Central memory CD8-positive, alpha-beta T cell (primary cell): Measurements from ENCODE around the gene SH2D3A.
A peak's percentile ranks its signal among the peaks of the same experiment; 100 is the strongest.

Experiments
- ATAC-seq: fragments of 150-1000 bp; cut with Tn5 transposase; replicated peaks from 2 replicates; pipeline ENCODE4 v1.10.0; 2022; ENCODE audit warnings: mild to moderate bottlenecking, moderate FRiP score, moderate number of reproducible peaks; ENCODE audit not compliant: poor library complexity, severe bottlenecking; ENCODE audit errors: extremely low read depth
- DNase-seq, 2 donors: peaks; one replicate each; pipeline ENCODE4 v3.0.0; 2021; ENCODE audit warnings: low spot score in 2 of 2
- H3K27ac Mint-ChIP-seq: one replicate; pipeline ENCODE4 v1.8.0; 2022; ENCODE audit warnings: low read depth, mild to moderate bottlenecking, moderate library complexity, mixed read lengths
- H3K27me3 Mint-ChIP-seq: one replicate; pipeline ENCODE4 v1.8.0; 2022; ENCODE audit warnings: mixed read lengths
- H3K36me3 Mint-ChIP-seq: one replicate; pipeline ENCODE4 v1.8.0; 2022; ENCODE audit warnings: mild to moderate bottlenecking, moderate library complexity, mixed read lengths; ENCODE audit not compliant: insufficient read depth
- H3K4me1 Mint-ChIP-seq: one replicate; pipeline ENCODE4 v1.8.0; 2022; ENCODE audit warnings: mixed read lengths
- H3K4me3 Mint-ChIP-seq: one replicate; pipeline ENCODE4 v1.8.0; 2022; ENCODE audit warnings: mild to moderate bottlenecking, moderate library complexity, mixed read lengths
- H3K9me3 Mint-ChIP-seq: one replicate; pipeline ENCODE4 v1.8.0; 2022; ENCODE audit warnings: mixed read lengths

SH2D3A gene

DNA sequence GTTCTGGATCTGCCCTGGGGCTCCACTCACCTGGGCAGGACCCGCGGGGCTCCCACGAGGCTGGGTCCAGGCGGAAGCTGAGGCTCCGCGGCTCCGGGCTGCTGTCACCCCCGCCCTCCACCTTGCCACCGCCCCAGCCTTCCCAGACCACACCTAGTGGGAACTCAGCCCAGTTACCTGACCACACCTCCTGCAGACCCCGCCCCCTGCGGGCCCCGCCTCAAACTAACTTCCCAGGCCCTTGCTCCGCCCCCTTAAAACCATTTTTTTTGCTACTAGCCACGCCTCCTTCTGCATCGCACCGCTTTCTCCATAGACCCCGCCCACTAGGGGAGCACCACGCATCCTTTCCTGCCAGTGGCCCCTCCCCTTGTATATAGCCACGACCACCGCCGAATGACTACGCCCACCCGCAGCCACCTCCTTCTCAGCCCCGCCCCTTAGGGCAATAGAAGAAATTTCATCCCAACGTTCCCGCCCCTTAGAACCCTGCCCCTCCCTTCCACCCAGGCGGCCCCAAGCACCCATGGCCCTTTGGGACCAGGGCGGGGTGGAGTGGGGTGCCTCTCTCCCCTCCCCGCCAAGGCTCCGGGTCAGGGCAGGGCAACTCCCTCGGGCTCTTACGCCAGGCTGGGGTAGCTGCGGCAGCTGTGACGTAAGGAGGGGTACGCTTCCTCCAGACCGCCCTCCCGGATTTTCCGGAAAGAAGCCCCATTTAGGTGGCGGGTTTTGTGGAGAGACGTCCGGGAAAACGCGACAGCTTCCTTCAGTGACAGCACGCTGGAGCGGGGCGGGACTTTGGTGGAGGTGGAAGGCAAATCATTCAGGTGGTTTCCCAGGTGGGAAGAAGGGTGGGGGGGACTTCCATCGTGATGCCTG lies at the start of gene SH2D3A:
TSS of gene SH2D3A (minus strand) at position 79 of the 879 bp plus-strand sequence. CDS start 3,687 bp downstream, outside the sequence.
- H3K4me3 Mint-ChIP-seq, result peak within 1 kb of the TSS; percentile 84
- DNase-seq, result peak; percentile 91 to 93
- H3K9me3 Mint-ChIP-seq, result no peaks in the 10 kb centered on the region
- peak within 1 kb of the TSS; percentile 74 for H3K27ac Mint-ChIP-seq
- peaks cover 11% of the 10 kb centered on the region for H3K36me3 Mint-ChIP-seq
- peaks cover 38% of the 10 kb centered on the region for H3K4me1 Mint-ChIP-seq
- ATAC-seq, result peak; percentile 64
- no peaks in the 10 kb centered on the region for H3K27me3 Mint-ChIP-seq

DNA sequence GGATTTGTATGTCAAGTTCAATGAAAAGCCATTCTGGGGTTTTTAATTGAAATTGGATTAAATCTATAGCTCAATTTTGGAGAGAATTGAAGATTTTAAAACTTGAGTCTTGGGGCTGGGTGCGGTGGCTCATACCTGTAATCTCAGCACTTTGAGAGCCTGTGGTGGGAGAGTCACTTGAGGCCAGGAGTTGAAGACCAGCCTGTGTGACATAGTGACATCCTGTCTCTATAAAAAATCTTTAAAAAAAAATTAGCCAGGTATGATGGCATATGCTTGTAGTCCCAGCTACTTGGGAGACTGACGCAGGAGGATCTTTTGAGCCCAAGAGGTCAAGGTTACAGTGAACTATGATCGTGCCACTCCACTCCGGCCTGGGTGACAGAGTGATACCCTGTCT lies 46.4 kb upstream of the SH2D3A start:
- H3K4me3 Mint-ChIP-seq, result no peak overlapping the region
- no peaks in the 10 kb centered on the region for H3K27me3 Mint-ChIP-seq
- ATAC-seq (no peak), DNase-seq (no peak)
- peaks cover 12% of the 10 kb centered on the region for H3K36me3 Mint-ChIP-seq
- H3K9me3 Mint-ChIP-seq, result no peaks in the 10 kb centered on the region
- H3K4me1 Mint-ChIP-seq, result peaks cover 61% of the 10 kb centered on the region
- H3K27ac Mint-ChIP-seq, result peak overlapping the region; percentile 71

DNA sequence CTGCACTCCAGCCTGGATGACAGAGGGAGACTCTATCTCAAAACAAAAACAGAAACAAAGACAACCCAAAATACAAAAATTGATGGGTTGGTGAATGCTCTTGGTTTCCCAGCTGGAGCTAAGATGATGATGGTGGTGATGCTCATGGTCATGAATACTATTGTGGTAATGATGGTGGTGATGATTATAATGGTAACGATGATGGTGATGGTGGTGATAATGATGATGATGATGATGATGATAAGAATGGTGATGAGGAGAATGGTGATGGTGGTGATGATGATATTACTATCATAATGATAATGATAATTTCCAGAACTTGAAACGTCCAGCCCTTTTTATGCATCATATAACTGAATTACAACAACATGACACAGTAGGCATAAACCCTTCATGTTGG lies 45.4 kb upstream of the SH2D3A start:
- ATAC-seq, result no peak
- Mint-ChIP-seq H3K9me3 (no peaks in the 10 kb centered on the region), H3K27ac (peak overlapping the region; percentile 71), H3K4me1 (peaks cover 58% of the 10 kb centered on the region), H3K27me3 (no peaks in the 10 kb centered on the region), H3K4me3 (no peak overlapping the region), H3K36me3 (peaks cover 12% of the 10 kb centered on the region)
- no peak for DNase-seq

DNA sequence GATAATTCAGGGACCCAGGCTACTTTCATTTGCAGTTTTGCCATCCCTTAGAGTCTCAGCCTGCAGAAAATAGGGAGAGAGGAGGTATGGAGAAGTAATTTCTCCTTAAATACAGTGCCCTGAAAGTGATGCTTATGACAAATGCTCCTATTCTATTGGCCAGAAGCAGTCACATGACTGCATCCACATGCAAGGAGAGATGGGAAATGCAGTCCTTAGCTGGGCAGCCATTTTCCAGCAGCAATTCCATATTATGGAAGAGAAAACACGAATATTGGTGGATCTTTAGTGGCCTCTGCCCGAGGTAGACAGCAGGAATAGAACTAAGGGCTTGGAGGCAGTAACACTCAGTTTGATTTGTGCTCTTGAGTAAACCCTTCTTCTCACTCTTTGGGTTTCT lies 44.7 kb upstream of the SH2D3A start:
- H3K27me3 Mint-ChIP-seq, result no peaks in the 10 kb centered on the region
- DNase-seq (no peak), ATAC-seq (no peak)
- peaks cover 14% of the 10 kb centered on the region for H3K36me3 Mint-ChIP-seq
- H3K4me3 Mint-ChIP-seq, result no peak overlapping the region
- no peaks in the 10 kb centered on the region for H3K9me3 Mint-ChIP-seq
- H3K27ac Mint-ChIP-seq, result peak overlapping the region; percentile 71
- H3K4me1 Mint-ChIP-seq, result peaks cover 57% of the 10 kb centered on the region

DNA sequence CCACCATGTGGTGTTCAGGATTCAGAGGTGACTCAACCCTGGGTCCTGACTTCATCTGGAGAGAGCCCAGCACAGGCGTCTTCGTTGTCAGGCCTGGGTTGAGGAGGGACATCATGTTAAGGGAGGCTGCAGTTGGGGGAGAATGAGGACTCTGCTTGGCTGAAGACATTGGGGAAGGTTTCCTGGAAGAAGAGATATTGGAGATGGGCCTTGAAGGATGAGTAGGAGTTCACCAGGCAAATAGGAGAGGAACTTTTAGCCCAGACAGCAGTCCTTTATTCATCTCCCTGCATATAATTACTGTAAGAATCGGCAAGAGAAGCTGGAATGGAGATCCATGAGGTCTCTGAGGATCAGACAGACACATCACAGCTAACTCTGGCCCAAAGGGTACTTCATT lies 44.1 kb upstream of the SH2D3A start:
- Mint-ChIP-seq H3K4me3 (no peak overlapping the region), H3K9me3 (no peaks in the 10 kb centered on the region), H3K4me1 (peaks cover 60% of the 10 kb centered on the region), H3K27me3 (no peaks in the 10 kb centered on the region), H3K27ac (no peak overlapping the region), H3K36me3 (peaks cover 13% of the 10 kb centered on the region)
- ATAC-seq (no peak), DNase-seq (no peak)

DNA sequence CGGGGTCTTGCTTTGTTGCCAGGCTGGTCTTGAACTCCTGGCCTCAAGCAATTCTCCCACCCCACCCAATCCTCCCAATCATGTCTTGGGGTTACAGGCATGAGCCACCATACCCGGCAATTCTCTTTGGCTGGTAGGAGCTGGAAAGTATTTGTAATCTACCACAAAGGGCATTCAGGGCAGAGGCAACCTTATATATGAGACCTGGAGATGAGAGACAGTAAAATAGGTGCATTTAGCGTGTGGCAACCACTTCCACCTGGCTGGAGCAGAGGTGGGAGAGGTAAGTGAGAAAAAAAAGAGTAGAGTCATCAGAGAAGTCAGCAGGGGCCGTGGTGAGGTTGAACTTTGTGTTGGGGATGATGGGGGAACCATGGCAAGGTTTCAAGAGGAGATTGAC lies 42.0 kb upstream of the SH2D3A start:
- Mint-ChIP-seq H3K27ac (peak overlapping the region; percentile 8), H3K9me3 (no peaks in the 10 kb centered on the region), H3K4me1 (peaks cover 61% of the 10 kb centered on the region), H3K36me3 (peaks cover 12% of the 10 kb centered on the region), H3K4me3 (peak overlapping the region; percentile 8), H3K27me3 (no peaks in the 10 kb centered on the region)
- ATAC-seq (no peak), DNase-seq (no peak)

DNA sequence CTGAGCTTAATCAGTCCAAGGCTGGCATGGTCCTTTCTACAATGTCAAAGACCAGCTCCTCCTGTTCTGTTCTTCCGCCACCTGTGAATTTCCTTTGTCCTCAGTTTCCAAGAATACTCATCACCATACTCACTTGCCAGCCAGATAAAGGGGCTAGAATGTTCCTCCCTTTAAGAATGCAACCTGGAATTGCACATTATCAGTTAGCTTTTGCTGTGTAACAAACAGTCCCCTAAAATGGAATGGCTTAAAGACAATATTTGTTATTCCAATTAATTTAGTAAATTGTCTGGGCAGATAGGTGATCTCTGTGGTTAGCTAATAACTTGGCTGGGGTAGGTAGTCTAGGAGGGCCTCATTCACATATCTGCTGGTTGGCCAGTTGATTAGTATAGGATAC lies 41.3 kb upstream of the SH2D3A start:
- no peak for DNase-seq
- Mint-ChIP-seq H3K36me3 (peaks cover 12% of the 10 kb centered on the region), H3K27ac (no peak overlapping the region), H3K4me3 (no peak overlapping the region), H3K4me1 (peaks cover 63% of the 10 kb centered on the region), H3K9me3 (no peaks in the 10 kb centered on the region), H3K27me3 (no peaks in the 10 kb centered on the region)
- ATAC-seq, result no peak

DNA sequence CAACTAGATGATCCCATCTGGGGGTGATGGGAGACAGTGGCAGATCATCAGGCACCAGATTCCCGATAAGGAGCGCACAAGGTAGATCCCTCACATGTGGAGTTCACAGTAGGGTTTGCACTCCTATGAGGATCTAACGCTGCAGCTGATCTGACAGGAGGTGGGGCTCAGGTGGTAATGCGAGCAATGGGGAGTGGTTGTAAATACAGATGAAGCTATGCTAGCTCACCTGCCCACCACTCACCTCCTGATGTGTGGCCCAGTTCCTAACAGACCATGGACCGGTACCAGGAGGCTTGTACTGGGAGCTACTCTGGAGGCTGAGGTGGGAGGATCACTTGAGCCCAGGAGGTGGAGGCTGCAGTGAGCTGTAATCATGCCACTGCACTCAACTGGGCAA lies 40.1 kb upstream of the SH2D3A start:
- H3K27me3 Mint-ChIP-seq, result no peaks in the 10 kb centered on the region
- H3K4me1 Mint-ChIP-seq, result peaks cover 68% of the 10 kb centered on the region
- peak overlapping the region; percentile 25 for H3K27ac Mint-ChIP-seq
- DNase-seq, result no peak
- no peak overlapping the region for H3K4me3 Mint-ChIP-seq
- H3K9me3 Mint-ChIP-seq, result no peaks in the 10 kb centered on the region
- ATAC-seq, result no peak
- peaks cover 14% of the 10 kb centered on the region for H3K36me3 Mint-ChIP-seq

DNA sequence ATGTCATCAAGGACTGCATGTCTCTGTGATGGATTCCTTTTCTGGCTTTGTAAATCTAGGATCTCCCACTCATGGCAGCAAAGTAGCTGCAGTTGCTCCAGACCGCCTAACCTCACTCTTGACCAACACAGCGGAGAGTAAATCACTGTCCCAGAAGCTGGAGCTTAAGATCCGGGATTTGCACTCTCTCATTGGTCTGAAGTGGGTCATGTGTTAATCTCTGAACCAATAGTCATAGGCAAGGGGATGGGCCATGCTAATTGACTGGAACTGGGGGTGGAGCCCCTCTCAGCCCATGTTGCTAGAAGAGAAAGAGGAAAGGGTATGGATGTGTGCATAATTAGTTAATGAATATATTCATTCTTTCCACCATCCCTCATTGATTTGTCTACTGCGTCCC lies 39.3 kb upstream of the SH2D3A start:
- DNase-seq, result no peak
- H3K27ac Mint-ChIP-seq, result peak overlapping the region; percentile 25

DNA sequence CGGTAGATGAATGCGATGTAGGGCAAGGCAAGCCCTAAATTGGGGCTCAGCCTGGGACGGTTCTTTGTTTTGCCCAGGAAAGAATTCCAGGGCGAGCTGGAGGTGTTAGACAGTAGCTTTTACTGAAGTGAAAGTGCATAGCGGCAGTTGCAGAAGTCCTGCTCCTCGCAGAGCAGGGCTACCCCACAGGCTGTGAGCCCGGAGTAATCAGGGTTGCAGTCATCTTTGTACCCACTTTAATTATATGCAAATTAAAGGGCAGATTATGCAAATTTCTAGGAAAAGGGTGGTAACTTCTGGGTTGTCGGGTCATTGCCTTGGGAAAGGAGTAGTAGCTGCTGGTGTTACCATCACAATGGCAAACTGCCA lies 35.8 kb upstream of the SH2D3A start:
- DNase-seq (no peak), ATAC-seq (no peak)
- H3K27me3 Mint-ChIP-seq, result no peaks in the 10 kb centered on the region
- H3K4me3 Mint-ChIP-seq, result peak overlapping the region; percentile 85
- H3K27ac Mint-ChIP-seq, result peak overlapping the region; percentile 92
- H3K9me3 Mint-ChIP-seq, result no peaks in the 10 kb centered on the region
- peaks cover 13% of the 10 kb centered on the region for H3K36me3 Mint-ChIP-seq
- peaks cover 66% of the 10 kb centered on the region for H3K4me1 Mint-ChIP-seq

More for the DNA sequence above, 39.3 kb upstream of the SH2D3A start:
- no peaks in the 10 kb centered on the region for H3K27me3 Mint-ChIP-seq
- no peak overlapping the region for H3K4me3 Mint-ChIP-seq
- H3K36me3 Mint-ChIP-seq, result peaks cover 15% of the 10 kb centered on the region
- H3K4me1 Mint-ChIP-seq, result peaks cover 69% of the 10 kb centered on the region
- no peaks in the 10 kb centered on the region for H3K9me3 Mint-ChIP-seq
- no peak for ATAC-seq

DNA sequence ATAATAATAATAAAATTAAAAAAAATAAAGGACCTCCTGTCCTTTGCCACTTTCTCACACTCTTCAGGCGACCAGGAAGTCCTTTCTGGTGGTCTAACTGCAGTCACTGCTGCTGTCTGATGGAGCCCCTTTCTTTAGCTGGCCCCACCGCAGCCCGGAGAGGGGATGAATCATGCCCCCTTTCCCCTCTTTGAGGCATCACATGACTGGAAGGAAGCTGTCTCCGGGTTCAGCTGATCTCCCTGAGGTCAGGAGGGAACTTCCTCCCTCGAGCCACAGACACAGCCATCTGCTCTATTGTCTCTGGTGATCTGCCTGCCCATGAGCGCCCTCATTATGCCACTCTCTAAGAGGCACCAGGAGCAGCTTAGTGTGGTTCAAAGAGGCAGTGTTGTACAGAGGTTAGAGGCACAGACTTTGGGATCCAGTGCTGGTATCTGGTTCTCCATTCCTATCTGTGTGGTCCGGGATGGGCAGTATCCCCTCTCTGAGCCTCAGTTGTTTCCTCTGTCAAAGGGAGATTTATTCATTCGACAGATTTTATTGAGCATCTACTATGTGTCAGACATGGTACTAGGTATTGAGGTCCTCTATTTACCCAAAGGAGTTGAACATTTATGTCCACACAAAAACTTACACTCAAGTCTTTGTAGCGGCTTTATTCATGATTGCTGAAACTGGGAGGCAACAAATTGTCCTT lies 35.3 kb upstream of the SH2D3A start:
- Mint-ChIP-seq H3K4me1 (peaks cover 66% of the 10 kb centered on the region), H3K9me3 (no peaks in the 10 kb centered on the region), H3K36me3 (peaks cover 15% of the 10 kb centered on the region), H3K27me3 (no peaks in the 10 kb centered on the region), H3K27ac (peak overlapping the region; percentile 92), H3K4me3 (peak overlapping the region; percentile 85)
- DNase-seq, result peak; percentile 37 to 60
- ATAC-seq, result peak; percentile 67

DNA sequence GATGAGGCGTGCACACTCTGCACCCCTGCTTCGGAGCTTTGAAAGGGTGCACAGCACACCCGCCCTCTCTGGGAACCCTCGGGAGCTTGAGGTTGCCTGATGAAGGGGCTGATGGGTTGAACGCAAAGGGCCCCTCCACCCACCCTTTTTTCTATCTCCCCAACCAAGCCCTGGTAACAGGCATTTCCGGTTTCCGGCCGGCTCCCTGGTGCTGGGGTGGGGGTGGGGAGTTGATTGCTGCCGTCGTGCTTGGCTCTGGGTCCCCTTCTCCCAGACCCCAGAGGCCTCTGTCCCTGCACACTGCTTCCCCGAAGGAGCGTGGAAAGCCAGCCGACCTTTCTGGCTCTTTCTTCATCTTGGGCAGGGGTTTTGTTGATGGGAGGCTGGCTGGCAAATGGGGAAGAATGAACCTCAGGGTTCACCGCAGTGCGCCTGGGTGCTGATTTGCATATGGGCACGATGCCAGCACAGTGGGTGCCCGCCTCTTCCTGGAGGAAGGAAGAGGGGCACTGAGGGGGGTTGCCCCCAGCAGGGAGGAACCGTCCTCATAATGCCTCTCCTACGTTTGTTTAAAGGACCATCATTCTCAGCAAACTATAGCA lies 34.4 kb upstream of the SH2D3A start:
- H3K9me3 Mint-ChIP-seq, result no peaks in the 10 kb centered on the region
- H3K36me3 Mint-ChIP-seq, result peaks cover 15% of the 10 kb centered on the region

More for the DNA sequence above, 34.4 kb upstream of the SH2D3A start:
- H3K27ac Mint-ChIP-seq, result peak overlapping the region; percentile 92
- H3K27me3 Mint-ChIP-seq, result no peaks in the 10 kb centered on the region
- ATAC-seq, result peak; percentile 71
- DNase-seq, result peak; percentile 67 to 68
- peak overlapping the region; percentile 85 for H3K4me3 Mint-ChIP-seq
- peaks cover 62% of the 10 kb centered on the region for H3K4me1 Mint-ChIP-seq
